ENCODE results near the gene HNRNPH3.

DNA sequence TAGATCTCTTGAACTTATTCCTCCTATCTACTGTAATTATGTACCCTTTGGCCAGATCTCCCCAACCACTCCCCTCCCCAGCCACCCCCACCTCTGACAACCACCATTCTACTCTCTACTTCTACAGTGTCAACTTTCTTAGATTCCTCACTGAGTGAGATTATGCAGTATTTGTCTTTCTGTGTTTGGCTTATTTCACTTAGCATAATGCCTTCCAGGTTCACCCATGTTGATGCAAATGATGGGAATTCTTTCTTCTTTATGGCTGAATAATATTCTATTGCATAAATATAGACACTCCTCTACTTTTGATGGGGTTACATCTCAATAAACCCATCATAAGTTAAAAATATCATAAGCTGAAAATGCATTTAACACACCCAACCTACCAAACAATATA, 21.3 kb upstream of the HNRNPH3 start:
- TF ChIP-seq, protein P1, sequence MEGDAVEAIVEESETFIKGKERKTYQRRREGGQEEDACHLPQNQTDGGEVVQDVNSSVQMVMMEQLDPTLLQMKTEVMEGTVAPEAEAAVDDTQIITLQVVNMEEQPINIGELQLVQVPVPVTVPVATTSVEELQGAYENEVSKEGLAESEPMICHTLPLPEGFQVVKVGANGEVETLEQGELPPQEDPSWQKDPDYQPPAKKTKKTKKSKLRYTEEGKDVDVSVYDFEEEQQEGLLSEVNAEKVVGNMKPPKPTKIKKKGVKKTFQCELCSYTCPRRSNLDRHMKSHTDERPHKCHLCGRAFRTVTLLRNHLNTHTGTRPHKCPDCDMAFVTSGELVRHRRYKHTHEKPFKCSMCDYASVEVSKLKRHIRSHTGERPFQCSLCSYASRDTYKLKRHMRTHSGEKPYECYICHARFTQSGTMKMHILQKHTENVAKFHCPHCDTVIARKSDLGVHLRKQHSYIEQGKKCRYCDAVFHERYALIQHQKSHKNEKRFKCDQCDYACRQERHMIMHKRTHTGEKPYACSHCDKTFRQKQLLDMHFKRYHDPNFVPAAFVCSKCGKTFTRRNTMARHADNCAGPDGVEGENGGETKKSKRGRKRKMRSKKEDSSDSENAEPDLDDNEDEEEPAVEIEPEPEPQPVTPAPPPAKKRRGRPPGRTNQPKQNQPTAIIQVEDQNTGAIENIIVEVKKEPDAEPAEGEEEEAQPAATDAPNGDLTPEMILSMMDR (IDR thresholded peaks at IDR 0.05 in 8 of 11, conservative IDR thresholded peaks at IDR 0.05 in 3 of 11), result no peak
- no peak for TF ChIP-seq POLR2A (IDR thresholded peaks at IDR 0.05)
- no peak for TF ChIP-seq POLR2AphosphoS5 (IDR thresholded peaks at IDR 0.05)

Data from spleen (tissue), 7 donors.